ENCODE results near the gene KCNN3. TPM values are rescaled to one million over a fixed set of nuclear protein-coding genes. Genes with fewer than 3 reads are reported as not detected.

The KCNN3 gene
- total RNA-seq, 4 donors from 2014 or later: 5.0 to 30.0 (median 20.8) TPM

GRCh38 chr1:154837034-154837671 is 32.9 kb downstream of the KCNN3 start:
- ATAC-seq (peak; percentile 6 to 31), DNase-seq (peak in 1 of 2 donors; percentile 41)
- Histone ChIP-seq H3K4me3 (no peak overlapping the region), H3K27ac (peak overlapping the region; percentile 42 to 68 (median 64)), H3K36me3 (no peaks in the 10 kb centered on the region), H3K4me1 (peaks cover 51 to 60% of the 10 kb centered on the region in 2 donors), H3K27me3 (no peaks in the 10 kb centered on the region), H3K9me3 (no peaks in the 10 kb centered on the region)
- in situ Hi-C loops (cut with MboI; ENCODE audit: low sequenced_read_pairs in 4 of 4) (no loop called here), intact Hi-C loops (cut with DNase I; ENCODE audit: low total_unique reads) (loop anchor here (1.0 kb wide), 1 partner anchor 28 kb away; no protein-coding TSS in a partner anchor)
- TF ChIP-seq POLR2A (IDR thresholded peaks at IDR 0.05): no peak
- no peak for TF ChIP-seq CTCF (IDR thresholded peaks at IDR 0.05 in 4 of 5, conservative IDR thresholded peaks at IDR 0.05 in 1 of 5)

- Histone ChIP-seq H3K4me3 (no peak overlapping the region), H3K36me3 (no peaks in the 10 kb centered on the region)
Measured at GRCh38 chr1:154835531-154836324, 34.4 kb downstream of the KCNN3 start.

GRCh38 chr1:154833841-154834240 is 36.2 kb downstream of the KCNN3 start:
- H3K36me3 ChIP-seq: no peaks in the 10 kb centered on the region
- H3K9me3 ChIP-seq: no peaks in the 10 kb centered on the region
- no peak for DNase-seq
- no peak overlapping the region for H3K27ac ChIP-seq
- ATAC-seq: no peak
- H3K4me1 ChIP-seq: peaks cover 28 to 41% of the 10 kb centered on the region in 2 donors
- TF ChIP-seq POLR2A (IDR thresholded peaks at IDR 0.05): no peak
- TF ChIP-seq CTCF (IDR thresholded peaks at IDR 0.05 in 4 of 5, conservative IDR thresholded peaks at IDR 0.05 in 1 of 5): no peak
- H3K27me3 ChIP-seq: no peaks in the 10 kb centered on the region
- H3K4me3 ChIP-seq: no peak overlapping the region
- intact Hi-C loops (cut with DNase I; ENCODE audit: low total_unique reads) (no loop called here), in situ Hi-C loops (cut with MboI; ENCODE audit: low sequenced_read_pairs in 4 of 4) (no loop called here)

More at GRCh38 chr1:154835531-154836324, 34.4 kb downstream of the KCNN3 start:
- H3K9me3 ChIP-seq: no peaks in the 10 kb centered on the region
- H3K27me3 ChIP-seq: no peaks in the 10 kb centered on the region
- intact Hi-C loops (cut with DNase I; ENCODE audit: low total_unique reads): no loop called here
- no peak for ATAC-seq
- H3K27ac ChIP-seq: no peak overlapping the region
- in situ Hi-C loops (cut with MboI; ENCODE audit: low sequenced_read_pairs in 4 of 4): no loop called here
- no peak for DNase-seq
- H3K4me1 ChIP-seq: peaks cover 46 to 57% of the 10 kb centered on the region in 2 donors
- TF ChIP-seq CTCF (IDR thresholded peaks at IDR 0.05 in 4 of 5, conservative IDR thresholded peaks at IDR 0.05 in 1 of 5) (no peak), POLR2A (IDR thresholded peaks at IDR 0.05) (no peak)

- H3K4me1 ChIP-seq: peaks cover 23 to 35% of the 10 kb centered on the region in 2 donors
- no peak for TF ChIP-seq POLR2A (IDR thresholded peaks at IDR 0.05)
- no peak for TF ChIP-seq CTCF (IDR thresholded peaks at IDR 0.05 in 4 of 5, conservative IDR thresholded peaks at IDR 0.05 in 1 of 5)
- ATAC-seq: no peak
Measured at GRCh38 chr1:154833209-154833608, 36.9 kb downstream of the KCNN3 start.

More at GRCh38 chr1:154833209-154833608, 36.9 kb downstream of the KCNN3 start:
- Histone ChIP-seq H3K9me3 (no peaks in the 10 kb centered on the region), H3K27ac (no peak overlapping the region), H3K27me3 (no peaks in the 10 kb centered on the region), H3K36me3 (no peaks in the 10 kb centered on the region), H3K4me3 (no peak overlapping the region)
- no peak for DNase-seq
- intact Hi-C loops (cut with DNase I; ENCODE audit: low total_unique reads): no loop called here
- in situ Hi-C loops (cut with MboI; ENCODE audit: low sequenced_read_pairs in 4 of 4): no loop called here
